ENCODE results near the gene SETD1B. TPM values are rescaled to one million over a fixed set of nuclear protein-coding genes. Genes with fewer than 3 reads are reported as not detected.
"Not testable (repeated sequence)": the region's sequence is repeated elsewhere in the genome, so short reads cannot be mapped to it uniquely, and the experiment has no call there.

Gene SETD1B
- total RNA-seq, 1 donor from 2014 or later: 19.4 TPM

- no peaks in the 10 kb centered on the region for H3K9me3 Mint-ChIP-seq (ENCODE audit: low read depth)
- no peaks in the 10 kb centered on the region for H3K4me1 Mint-ChIP-seq (ENCODE audit: low read depth)
- H3K27ac Mint-ChIP-seq (ENCODE audit: unreplicated experiment): no peak overlapping the region
- no peak overlapping the region for H3K4me3 Mint-ChIP-seq (ENCODE audit: unreplicated experiment)
- DNase-seq (ENCODE audit: low spot score): no peak
- TF ChIP-seq, protein P1, sequence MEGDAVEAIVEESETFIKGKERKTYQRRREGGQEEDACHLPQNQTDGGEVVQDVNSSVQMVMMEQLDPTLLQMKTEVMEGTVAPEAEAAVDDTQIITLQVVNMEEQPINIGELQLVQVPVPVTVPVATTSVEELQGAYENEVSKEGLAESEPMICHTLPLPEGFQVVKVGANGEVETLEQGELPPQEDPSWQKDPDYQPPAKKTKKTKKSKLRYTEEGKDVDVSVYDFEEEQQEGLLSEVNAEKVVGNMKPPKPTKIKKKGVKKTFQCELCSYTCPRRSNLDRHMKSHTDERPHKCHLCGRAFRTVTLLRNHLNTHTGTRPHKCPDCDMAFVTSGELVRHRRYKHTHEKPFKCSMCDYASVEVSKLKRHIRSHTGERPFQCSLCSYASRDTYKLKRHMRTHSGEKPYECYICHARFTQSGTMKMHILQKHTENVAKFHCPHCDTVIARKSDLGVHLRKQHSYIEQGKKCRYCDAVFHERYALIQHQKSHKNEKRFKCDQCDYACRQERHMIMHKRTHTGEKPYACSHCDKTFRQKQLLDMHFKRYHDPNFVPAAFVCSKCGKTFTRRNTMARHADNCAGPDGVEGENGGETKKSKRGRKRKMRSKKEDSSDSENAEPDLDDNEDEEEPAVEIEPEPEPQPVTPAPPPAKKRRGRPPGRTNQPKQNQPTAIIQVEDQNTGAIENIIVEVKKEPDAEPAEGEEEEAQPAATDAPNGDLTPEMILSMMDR (IDR thresholded peaks at IDR 0.05): no peak
- no peaks in the 10 kb centered on the region for H3K27me3 Mint-ChIP-seq (ENCODE audit: low read depth)
- H3K36me3 Mint-ChIP-seq (ENCODE audit: low read depth): no peaks in the 10 kb centered on the region
Observed at GRCh38 chr12:121845701-121846100, 41.9 kb downstream of the SETD1B start.

- Mint-ChIP-seq H3K4me1 (ENCODE audit: low read depth) (no peaks in the 10 kb centered on the region), H3K9me3 (ENCODE audit: low read depth) (no peaks in the 10 kb centered on the region), H3K27me3 (ENCODE audit: low read depth) (no peaks in the 10 kb centered on the region), H3K27ac (ENCODE audit: unreplicated experiment) (no peak overlapping the region), H3K4me3 (ENCODE audit: unreplicated experiment) (no peak overlapping the region), H3K36me3 (ENCODE audit: low read depth) (no peaks in the 10 kb centered on the region)
- TF ChIP-seq, protein P1 (IDR thresholded peaks at IDR 0.05): no peak
- no peak for DNase-seq (ENCODE audit: low spot score)
Observed at GRCh38 chr12:121849211-121849610, 45.4 kb downstream of the SETD1B start.

DNA sequence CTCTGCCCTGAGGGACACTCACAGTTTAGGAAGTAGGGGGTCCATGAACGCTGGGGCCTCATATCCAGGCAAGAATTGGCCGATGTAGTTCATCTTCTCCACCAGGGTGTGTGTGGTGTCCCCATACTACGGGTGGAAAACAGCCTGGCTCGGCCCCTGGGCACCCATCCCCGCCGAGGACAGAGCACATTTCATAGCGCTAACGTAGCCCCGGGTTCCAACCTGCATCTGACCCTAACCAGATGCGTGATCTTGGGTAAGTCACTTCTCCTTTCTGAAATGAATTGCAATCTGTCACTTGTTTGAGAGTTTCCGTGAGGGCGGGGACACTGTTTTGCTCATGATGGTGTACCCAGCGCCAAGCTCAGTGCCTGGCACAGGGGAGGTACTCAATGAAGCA is 45.9 kb downstream of the SETD1B start:
- Mint-ChIP-seq H3K36me3 (ENCODE audit: low read depth) (no peaks in the 10 kb centered on the region), H3K27me3 (ENCODE audit: low read depth) (no peaks in the 10 kb centered on the region), H3K4me1 (ENCODE audit: low read depth) (no peaks in the 10 kb centered on the region), H3K4me3 (ENCODE audit: unreplicated experiment) (no peak overlapping the region), H3K9me3 (ENCODE audit: low read depth) (no peaks in the 10 kb centered on the region), H3K27ac (ENCODE audit: unreplicated experiment) (no peak overlapping the region)
- no peak for DNase-seq (ENCODE audit: low spot score)
- TF ChIP-seq, protein P1 (IDR thresholded peaks at IDR 0.05): no peak

GRCh38 chr12:121852392-121852791 is 48.6 kb downstream of the SETD1B start:
- H3K27ac Mint-ChIP-seq (ENCODE audit: unreplicated experiment); DNase-seq (ENCODE audit: low spot score); H3K4me3 Mint-ChIP-seq (ENCODE audit: unreplicated experiment); H3K36me3 Mint-ChIP-seq (ENCODE audit: low read depth); H3K9me3 Mint-ChIP-seq (ENCODE audit: low read depth); H3K4me1 Mint-ChIP-seq (ENCODE audit: low read depth); H3K27me3 Mint-ChIP-seq (ENCODE audit: low read depth): not testable (repeated sequence)

- Mint-ChIP-seq H3K27me3 (ENCODE audit: low read depth) (no peaks in the 10 kb centered on the region), H3K36me3 (ENCODE audit: low read depth) (no peaks in the 10 kb centered on the region), H3K9me3 (ENCODE audit: low read depth) (no peaks in the 10 kb centered on the region), H3K27ac (ENCODE audit: unreplicated experiment) (no peak overlapping the region), H3K4me1 (ENCODE audit: low read depth) (peaks cover 19% of the 10 kb centered on the region), H3K4me3 (ENCODE audit: unreplicated experiment) (no peak overlapping the region)
- TF ChIP-seq, protein P1 (IDR thresholded peaks at IDR 0.05): no peak
- no peak for DNase-seq (ENCODE audit: low spot score)
Observed at GRCh38 chr12:121857322-121858246, 53.8 kb downstream of the SETD1B start.

DNA sequence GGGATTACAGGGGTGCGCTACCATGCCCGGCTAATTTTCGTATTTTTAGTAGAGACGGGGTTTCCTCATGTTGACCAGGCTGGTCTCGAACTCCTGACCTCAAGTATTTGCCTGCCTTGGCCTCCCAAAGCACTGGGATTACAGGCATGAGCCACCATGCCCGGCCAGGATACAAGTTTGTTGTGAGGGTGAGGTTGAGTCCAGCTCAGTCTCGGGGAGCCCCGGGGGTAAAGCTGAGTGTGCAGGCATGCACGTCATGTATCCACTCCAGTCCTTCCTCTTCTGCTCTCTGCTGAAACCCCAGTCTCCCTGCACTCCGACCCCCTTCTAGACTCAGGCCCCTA is 54.5 kb downstream of the SETD1B start:
- no peaks in the 10 kb centered on the region for H3K36me3 Mint-ChIP-seq (ENCODE audit: low read depth)
- no peaks in the 10 kb centered on the region for H3K9me3 Mint-ChIP-seq (ENCODE audit: low read depth)
- no peak overlapping the region for H3K4me3 Mint-ChIP-seq (ENCODE audit: unreplicated experiment)
- H3K27ac Mint-ChIP-seq (ENCODE audit: unreplicated experiment): no peak overlapping the region
- no peaks in the 10 kb centered on the region for H3K27me3 Mint-ChIP-seq (ENCODE audit: low read depth)
- peaks cover 22% of the 10 kb centered on the region for H3K4me1 Mint-ChIP-seq (ENCODE audit: low read depth)
- no peak for DNase-seq (ENCODE audit: low spot score)
- TF ChIP-seq, protein P1 (IDR thresholded peaks at IDR 0.05): no peak

All from chondrocyte (in vitro differentiated cells).